Endodermal cell (in vitro differentiated cells): ENCODE data around the gene BCDIN3D. TPM values are rescaled to one million over a fixed set of nuclear protein-coding genes. Genes with fewer than 3 reads are reported as not detected.

Source experiments
- DNase-seq: peaks from one replicate; pipeline ENCODE4 v3.0.0-alpha.2; 2017
- H3K27ac ChIP-seq: 2 replicates; pipeline ENCODE4 v1.5.1; 2013; ENCODE audit warnings: mild to moderate bottlenecking, low read depth, low read length, moderate library complexity
- H3K27me3 ChIP-seq: 2 replicates; pipeline ENCODE4 v1.6.1; 2013; ENCODE audit warnings: mild to moderate bottlenecking, low read length, moderate library complexity; ENCODE audit not compliant: insufficient read depth, control insufficient read depth, poor library complexity, severe bottlenecking
- H3K36me3 ChIP-seq: 2 replicates; pipeline ENCODE4 v1.7.0; 2013; ENCODE audit warnings: mild to moderate bottlenecking, low read length, moderate library complexity; ENCODE audit not compliant: control insufficient read depth, insufficient read depth
- H3K4me1 ChIP-seq: one replicate; pipeline ENCODE4 v1.7.0; 2013; ENCODE audit warnings: low read length; ENCODE audit not compliant: control insufficient read depth, insufficient read depth
- H3K4me3 ChIP-seq: 2 replicates; pipeline ENCODE4 v1.5.1; 2013; ENCODE audit warnings: mild to moderate bottlenecking, low read length, moderate library complexity
- H3K9ac ChIP-seq: 2 replicates; pipeline ENCODE4 v1.6.1; 2013; ENCODE audit warnings: mild to moderate bottlenecking, low read length, moderate library complexity; ENCODE audit not compliant: poor library complexity, severe bottlenecking; ENCODE audit errors: extremely low read depth
- H3K9me3 ChIP-seq: 2 replicates; pipeline ENCODE4 v1.6.1; 2013; ENCODE audit warnings: mild to moderate bottlenecking, low read length, moderate library complexity; ENCODE audit not compliant: control insufficient read depth
- H3K27ac Mint-ChIP-seq: 2 replicates; pipeline ENCODE4 v1.8.0; 2020; ENCODE audit warnings: mixed read lengths
- H3K27me3 Mint-ChIP-seq: 2 replicates; pipeline ENCODE4 v1.8.0; 2021; ENCODE audit warnings: mild to moderate bottlenecking, mixed read lengths; ENCODE audit not compliant: insufficient read depth
- H3K36me3 Mint-ChIP-seq: 2 replicates; pipeline ENCODE4 v1.8.0; 2020; ENCODE audit warnings: low read depth, mixed read lengths
- H3K4me1 Mint-ChIP-seq: 2 replicates; pipeline ENCODE4 v1.8.0; 2020; ENCODE audit warnings: mixed read lengths
- H3K4me3 Mint-ChIP-seq: 2 replicates; pipeline ENCODE4 v1.8.0; 2020; ENCODE audit warnings: mild to moderate bottlenecking, moderate library complexity, mixed read lengths
- H3K9me3 Mint-ChIP-seq: 2 replicates; pipeline ENCODE4 v1.8.0; 2020; ENCODE audit warnings: mild to moderate bottlenecking, mixed read lengths
- WGBS, 2 experiments: methylation state at CpG; one replicate each; pipeline versions ENCODE4 v1.1.5 to v1.1.7; 2013; ENCODE audit warnings: missing lambda C conversion rate in 2 of 2, mixed read lengths in 1 of 2; ENCODE audit not compliant: insufficient coverage in 1 of 2, insufficient read length in 1 of 2; 5-methylcytosine and 5-hydroxymethylcytosine counted together
- total RNA-seq, 2 donors: library from RNA; stranded (reverse); fragmentation: NEBNext Ultra II Directional in 1 of 2; extraction: Animal tissue kit (Norgen Biotek cat#: 25700) in 1 of 2; gene quantifications; 2 replicates in 1 of 2; 3 replicates in 1 of 2; pipeline ENCODE4 v1.2.1, GENCODE V29; 2021
- TF ChIP-seq, protein P1 (sequence below): fragments of 200-600 bp; sonication (generic); conservative IDR thresholded peaks from 2 replicates; pipeline ENCODE4 v1.5.0; 2021; ENCODE audit warnings: antibody characterized with exemption, mild to moderate bottlenecking

BCDIN3D gene
- total RNA-seq, 2 donors from 2014 or later = 2.8 to 3.8 TPM

- Histone ChIP-seq H3K27ac (no peak overlapping the region), H3K4me3 (no peak overlapping the region), H3K27me3 (no peaks in the 10 kb centered on the region), H3K36me3 (peaks cover 17% of the 10 kb centered on the region), H3K4me1 (peaks cover 11% of the 10 kb centered on the region), H3K9me3 (no peaks in the 10 kb centered on the region), H3K9ac (no peak overlapping the region)
- no peak for DNase-seq
- no peak overlapping the region for H3K27ac Mint-ChIP-seq
- no peaks in the 10 kb centered on the region for H3K9me3 Mint-ChIP-seq
- 94 to 100% methylated on average over 1 to 12 of the region's 12 CpGs for WGBS, 2 experiments
- peaks cover 10% of the 10 kb centered on the region for H3K4me1 Mint-ChIP-seq
- TF ChIP-seq, protein P1, sequence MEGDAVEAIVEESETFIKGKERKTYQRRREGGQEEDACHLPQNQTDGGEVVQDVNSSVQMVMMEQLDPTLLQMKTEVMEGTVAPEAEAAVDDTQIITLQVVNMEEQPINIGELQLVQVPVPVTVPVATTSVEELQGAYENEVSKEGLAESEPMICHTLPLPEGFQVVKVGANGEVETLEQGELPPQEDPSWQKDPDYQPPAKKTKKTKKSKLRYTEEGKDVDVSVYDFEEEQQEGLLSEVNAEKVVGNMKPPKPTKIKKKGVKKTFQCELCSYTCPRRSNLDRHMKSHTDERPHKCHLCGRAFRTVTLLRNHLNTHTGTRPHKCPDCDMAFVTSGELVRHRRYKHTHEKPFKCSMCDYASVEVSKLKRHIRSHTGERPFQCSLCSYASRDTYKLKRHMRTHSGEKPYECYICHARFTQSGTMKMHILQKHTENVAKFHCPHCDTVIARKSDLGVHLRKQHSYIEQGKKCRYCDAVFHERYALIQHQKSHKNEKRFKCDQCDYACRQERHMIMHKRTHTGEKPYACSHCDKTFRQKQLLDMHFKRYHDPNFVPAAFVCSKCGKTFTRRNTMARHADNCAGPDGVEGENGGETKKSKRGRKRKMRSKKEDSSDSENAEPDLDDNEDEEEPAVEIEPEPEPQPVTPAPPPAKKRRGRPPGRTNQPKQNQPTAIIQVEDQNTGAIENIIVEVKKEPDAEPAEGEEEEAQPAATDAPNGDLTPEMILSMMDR = no peak
- no peaks in the 10 kb centered on the region for H3K27me3 Mint-ChIP-seq
- no peak overlapping the region for H3K4me3 Mint-ChIP-seq
- H3K36me3 Mint-ChIP-seq = peaks cover 16% of the 10 kb centered on the region
These were observed 46.8 kb downstream of the BCDIN3D start for GRCh38 chr12:49796155-49796554.

DNA sequence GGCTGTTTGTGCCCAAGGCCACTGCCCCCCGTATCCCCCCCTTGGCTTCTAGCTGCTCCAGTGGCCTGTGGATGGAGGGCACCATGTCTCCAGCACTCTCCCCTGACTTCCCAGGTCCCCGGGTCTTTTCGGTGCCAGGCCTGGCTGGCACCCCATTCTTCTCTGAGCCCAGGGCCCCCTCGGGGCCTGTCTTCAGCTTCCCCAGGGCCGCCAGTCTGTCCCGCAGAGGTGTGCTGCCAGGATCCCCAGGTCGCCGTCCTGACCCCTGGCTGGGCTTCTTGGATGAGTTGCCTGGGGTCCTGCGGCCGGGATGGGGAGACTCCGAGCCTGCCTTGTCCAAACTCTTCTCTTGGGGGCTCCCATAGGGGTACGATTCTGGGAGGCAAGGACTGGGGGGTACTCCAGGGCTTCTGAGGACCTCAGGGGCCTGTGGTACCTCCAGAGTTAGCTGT lies 47.2 kb downstream of the BCDIN3D start:
- Mint-ChIP-seq H3K4me3 (no peak overlapping the region), H3K4me1 (peaks cover 7% of the 10 kb centered on the region), H3K27ac (no peak overlapping the region), H3K27me3 (no peaks in the 10 kb centered on the region), H3K9me3 (no peaks in the 10 kb centered on the region), H3K36me3 (peaks cover 16% of the 10 kb centered on the region)
- Histone ChIP-seq H3K27ac (no peak overlapping the region), H3K9ac (no peak overlapping the region), H3K27me3 (no peaks in the 10 kb centered on the region), H3K36me3 (peaks cover 16% of the 10 kb centered on the region), H3K4me3 (no peak overlapping the region), H3K4me1 (peaks cover 6% of the 10 kb centered on the region), H3K9me3 (no peaks in the 10 kb centered on the region)
- no peak for DNase-seq
- 94 to 100% methylated on average over 3 to 12 of the region's 12 CpGs for WGBS, 2 experiments
- TF ChIP-seq, protein P1 = no peak

- H3K27ac ChIP-seq = no peak overlapping the region
- H3K4me1 ChIP-seq = no peaks in the 10 kb centered on the region
- no peaks in the 10 kb centered on the region for H3K27me3 Mint-ChIP-seq
- H3K4me3 ChIP-seq = no peak overlapping the region
- TF ChIP-seq, protein P1 = no peak
- peaks cover 12% of the 10 kb centered on the region for H3K36me3 Mint-ChIP-seq
- 94 to 96% methylated on average over 21 to 32 of the region's 32 CpGs for WGBS, 2 experiments
- H3K27me3 ChIP-seq = no peaks in the 10 kb centered on the region
- no peak for DNase-seq
- no peak overlapping the region for H3K27ac Mint-ChIP-seq
- H3K4me3 Mint-ChIP-seq = no peak overlapping the region
- H3K9me3 Mint-ChIP-seq = no peaks in the 10 kb centered on the region
- peaks cover 16% of the 10 kb centered on the region for H3K36me3 ChIP-seq
- H3K9me3 ChIP-seq = no peaks in the 10 kb centered on the region
- H3K9ac ChIP-seq = no peak overlapping the region
- peaks cover under 1% of the 10 kb centered on the region for H3K4me1 Mint-ChIP-seq
These were observed 47.9 kb downstream of the BCDIN3D start for GRCh38 chr12:49794811-49795653.
